Gastrocnemius medialis (tissue), 4 donors: ENCODE measurements around the gene MAGI1. TPM values are rescaled to one million over a fixed set of nuclear protein-coding genes. Genes with fewer than 3 reads are reported as not detected.

Experiments used
- ATAC-seq, 2 donors: fragments of 150-250 bp; one replicate each; pipeline ENCODE4 v1.9.1; 2016
- DNase-seq, 2 donors: peaks; one replicate each; pipeline ENCODE4 v3.0.0-alpha.2; 2019
- H3K27ac ChIP-seq, 4 donors: fragments of 200-600 bp; sonication (generic); 1 replicate in 1 of 4; 2 replicates in 3 of 4; pipeline ENCODE4 v1.5.1; 2016 to 2018; ENCODE audit warnings: mild to moderate bottlenecking in 2 of 4, moderate library complexity in 1 of 4
- H3K27me3 ChIP-seq, 3 donors: fragments of 200-600 bp; sonication (generic) in 2 of 3; 1 replicate in 1 of 3; 2 replicates in 2 of 3; pipeline versions ENCODE4 v1.5.1 to v1.6.0; 2016 to 2019; ENCODE audit warnings: mild to moderate bottlenecking in 1 of 3, moderate library complexity in 1 of 3
- H3K36me3 ChIP-seq, 2 donors: fragments of 200-600 bp; sonication (generic) in 1 of 2; one replicate each; pipeline ENCODE4 v1.5.1; 2017 to 2018
- H3K4me1 ChIP-seq, 2 donors: fragments of 200-600 bp; sonication (generic) in 1 of 2; one replicate each; pipeline ENCODE4 v1.5.1; 2016 to 2017; ENCODE audit warnings: mild to moderate bottlenecking in 2 of 2
- H3K4me3 ChIP-seq, 4 donors: fragments of 200-600 bp; sonication (generic) in 3 of 4; 1 replicate in 1 of 4; 2 replicates in 3 of 4; pipeline ENCODE4 v1.5.1; 2016 to 2019; ENCODE audit warnings: mild to moderate bottlenecking in 2 of 4
- H3K9me3 ChIP-seq, 3 donors: fragments of 200-600 bp; sonication (generic) in 2 of 3; 1 replicate in 1 of 3; 2 replicates in 2 of 3; pipeline ENCODE4 v1.5.1; 2016 to 2019
- CTCF ChIP-seq, 5 experiments: fragments of 450-650 bp in 3 of 5; fragments of 200-600 bp in 2 of 5; sonication (generic) in 2 of 5; IDR thresholded peaks in 4 of 5; conservative IDR thresholded peaks in 1 of 5; 1 replicate in 4 of 5; 2 replicates in 1 of 5; pipeline ENCODE4 v1.5.1; 2016 to 2019; ENCODE audit warnings: antibody characterized with exemption in 5 of 5, mild to moderate bottlenecking in 3 of 5, moderate library complexity in 3 of 5
- POLR2A ChIP-seq, 2 donors: fragments of 450-650 bp; IDR thresholded peaks; one replicate each; pipeline ENCODE4 v1.6.1; 2017; ENCODE audit warnings: antibody characterized with exemption in 2 of 2, mild to moderate bottlenecking in 2 of 2, moderate library complexity in 2 of 2
- in situ Hi-C, 4 donors: fragments of 200-750 bp; cut with MboI; loops; one replicate each; pipeline versions ENCODE4 v1.15.0 to v1.8.0; 2017; ENCODE audit warnings: low sequenced_read_pairs in 4 of 4
- intact Hi-C: fragments of 100-400 bp; cut with DNase I; formaldehyde crosslinking; loops from one replicate; pipeline ENCODE4 v1.15.1; 2023; ENCODE audit warnings: low total_unique reads
- total RNA-seq, 4 donors: library from RNA; depleted of rRNA; stranded (reverse); fragments of >200 nt; gene quantifications; one replicate each; pipeline versions ENCODE4 v1.1.0 to v1.2.3, GENCODE V29; 2016

MAGI1 gene
- total RNA-seq, 4 donors from 2014 or later, result 2.6 to 7.5 (median 3.9) TPM

GRCh38 chr3:65344444-65344843, 694.3 kb downstream of the MAGI1 start:
- H3K36me3 ChIP-seq, result no peaks in the 10 kb centered on the region
- TF ChIP-seq CTCF (IDR thresholded peaks at IDR 0.05 in 4 of 5, conservative IDR thresholded peaks at IDR 0.05 in 1 of 5), result no peak
- no peak for TF ChIP-seq POLR2A (IDR thresholded peaks at IDR 0.05)
- in situ Hi-C loops (no loop called here), intact Hi-C loops (no loop called here)
- no peak overlapping the region for H3K27ac ChIP-seq
- no peaks in the 10 kb centered on the region for H3K4me1 ChIP-seq
- ATAC-seq, result no peak
- H3K4me3 ChIP-seq, result no peak overlapping the region
- no peaks in the 10 kb centered on the region for H3K9me3 ChIP-seq
- no peak for DNase-seq
- no peaks in the 10 kb centered on the region for H3K27me3 ChIP-seq

- no peaks in the 10 kb centered on the region for H3K36me3 ChIP-seq
- H3K9me3 ChIP-seq, result no peaks in the 10 kb centered on the region
- H3K27ac ChIP-seq, result no peak overlapping the region
- in situ Hi-C loops (no loop called here), intact Hi-C loops (no loop called here)
- DNase-seq, result no peak
- no peak for TF ChIP-seq POLR2A (IDR thresholded peaks at IDR 0.05)
- no peak for TF ChIP-seq CTCF (IDR thresholded peaks at IDR 0.05 in 4 of 5, conservative IDR thresholded peaks at IDR 0.05 in 1 of 5)
- ATAC-seq, result no peak
- no peaks in the 10 kb centered on the region for H3K4me1 ChIP-seq
- no peak overlapping the region for H3K4me3 ChIP-seq
- no peaks in the 10 kb centered on the region for H3K27me3 ChIP-seq
Measured at GRCh38 chr3:65343736-65344135, 695.0 kb downstream of the MAGI1 start.

GRCh38 chr3:65343026-65343425, 695.7 kb downstream of the MAGI1 start:
- no peak for DNase-seq
- no peak overlapping the region for H3K4me3 ChIP-seq
- intact Hi-C loops (no loop called here), in situ Hi-C loops (no loop called here)
- ATAC-seq, result no peak
- H3K4me1 ChIP-seq, result no peaks in the 10 kb centered on the region
- H3K27me3 ChIP-seq, result no peaks in the 10 kb centered on the region
- TF ChIP-seq POLR2A (IDR thresholded peaks at IDR 0.05) (no peak), CTCF (IDR thresholded peaks at IDR 0.05 in 4 of 5, conservative IDR thresholded peaks at IDR 0.05 in 1 of 5) (no peak)
- no peaks in the 10 kb centered on the region for H3K36me3 ChIP-seq
- H3K9me3 ChIP-seq, result no peaks in the 10 kb centered on the region
- H3K27ac ChIP-seq, result no peak overlapping the region

GRCh38 chr3:65342084-65342683, 696.5 kb downstream of the MAGI1 start:
- ATAC-seq (no peak), DNase-seq (no peak)
- no peaks in the 10 kb centered on the region for H3K4me1 ChIP-seq
- TF ChIP-seq CTCF (IDR thresholded peaks at IDR 0.05 in 4 of 5, conservative IDR thresholded peaks at IDR 0.05 in 1 of 5), result peak in 1 of 5 experiments; percentile 32
- TF ChIP-seq POLR2A (IDR thresholded peaks at IDR 0.05), result no peak
- no peak overlapping the region for H3K27ac ChIP-seq
- intact Hi-C loops (no loop called here), in situ Hi-C loops (no loop called here)
- no peaks in the 10 kb centered on the region for H3K9me3 ChIP-seq
- no peak overlapping the region for H3K4me3 ChIP-seq
- H3K27me3 ChIP-seq, result no peaks in the 10 kb centered on the region
- H3K36me3 ChIP-seq, result no peaks in the 10 kb centered on the region

GRCh38 chr3:65339192-65339740, 699.5 kb downstream of the MAGI1 start:
- TF ChIP-seq POLR2A (IDR thresholded peaks at IDR 0.05), result no peak
- TF ChIP-seq CTCF (IDR thresholded peaks at IDR 0.05 in 4 of 5, conservative IDR thresholded peaks at IDR 0.05 in 1 of 5), result no peak
- H3K27ac ChIP-seq, result no peak overlapping the region
- no peaks in the 10 kb centered on the region for H3K27me3 ChIP-seq
- no peak overlapping the region for H3K4me3 ChIP-seq
- intact Hi-C loops (no loop called here), in situ Hi-C loops (no loop called here)
- H3K36me3 ChIP-seq, result no peaks in the 10 kb centered on the region
- H3K9me3 ChIP-seq, result no peaks in the 10 kb centered on the region
- ATAC-seq, result no peak
- H3K4me1 ChIP-seq, result peaks cover 0 to 6% of the 10 kb centered on the region in 2 donors
- DNase-seq, result no peak
